ENCODE data around the gene FAM13A. TPM values are rescaled to one million over a fixed set of nuclear protein-coding genes. Genes with fewer than 3 reads are reported as not detected.

Gene FAM13A
- total and polyA plus RNA-seq, 10 of the 15 experiments (the other 5 are each of a cell fraction or from before 2014, with no cell fraction given) = 0.05 to 1.8 (median 0.27) TPM; not detected in 1

DNA sequence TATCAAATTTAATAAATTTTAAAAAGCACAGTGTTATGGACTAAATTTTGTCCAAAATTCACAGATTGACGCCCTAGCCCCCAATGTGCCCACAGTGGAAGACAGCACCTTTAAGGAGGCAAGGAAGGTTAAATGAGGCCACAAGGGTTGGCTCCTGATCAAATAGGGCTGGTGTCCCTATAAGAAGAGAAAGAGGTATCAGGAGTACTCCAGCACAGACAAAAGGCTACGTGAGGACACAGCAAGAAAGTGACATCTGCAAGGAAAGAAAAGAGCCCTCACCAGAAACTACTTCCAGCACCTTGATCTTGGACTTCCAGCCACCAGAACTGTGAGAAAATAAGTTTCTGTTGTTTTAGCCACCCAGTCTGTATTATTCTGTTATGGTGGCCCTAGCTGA, 48.8 kb downstream of the FAM13A start:
- ChIA-PET CTCF (interaction anchor here (2.7 kb wide), 1 partner anchor 14 kb away, joined by 22 read pairs; no protein-coding TSS in a partner anchor), SMC1A (ENCODE audit: uncharacterized antibody, unreplicated experiment) (interaction anchor here (0.8 to 3.7 kb wide), 7 partner anchors 9 to 199 kb away, joined by 3 to 26 read pairs (median 12); no protein-coding TSS in a partner anchor), POLR2A (no interaction called here), RAD21 (ENCODE audit: unreplicated experiment) (interaction anchor here (1.5 to 2.8 kb wide), 3 partner anchors 9 to 187 kb away, joined by 4 to 10 read pairs (median 8); no protein-coding TSS in a partner anchor)
- H3K4me3 ChIP-seq = no peak overlapping the region
- H3K27me3 ChIP-seq (replicated peaks in 1 of 2; ENCODE audit: control insufficient read depth in 2 of 2, insufficient read depth in 2 of 2, low read length in 1 of 2) = no peaks in the 10 kb centered on the region
- no peaks in the 10 kb centered on the region; a peak in 1 of 4 replicates for H3K36me3 ChIP-seq (ENCODE audit: control insufficient read depth in 2 of 2, insufficient read depth in 2 of 2, low read length in 1 of 2)
- no peaks in the 10 kb centered on the region for H3K9me3 ChIP-seq (replicated peaks; ENCODE audit: control insufficient read depth, insufficient read depth, low read length)
- no peak for DNase-seq (ENCODE audit: low read depth, low spot score)
- BruUV-seq (replicated peaks) = no TSS peak
- H2AFZ ChIP-seq (ENCODE audit: control insufficient read depth, low read depth, low read length) = no peak overlapping the region
- no peak overlapping the region for H3K27ac ChIP-seq (ENCODE audit: control insufficient read depth, insufficient read depth)
- no peak overlapping the region for H3K9ac ChIP-seq (ENCODE audit: control insufficient read depth, insufficient read depth, low read length)
- WGBS (ENCODE audit: insufficient coverage, insufficient replicate concordance, low lambda C conversion rate, missing lambda C conversion rate) = 0% methylated on average over 2 of the region's 2 CpGs
- no peak for FAIRE-seq
- H3K4me2 ChIP-seq (ENCODE audit: control insufficient read depth, insufficient read depth) = no peak overlapping the region
- no peaks in the 10 kb centered on the region for H3K4me1 ChIP-seq (ENCODE audit: control insufficient read depth, insufficient read depth, low read length)
- no peak for ATAC-seq
- no peak for TF ChIP-seq ZNF622 (IDR thresholded peaks at IDR 0.05)
- no peak for TF ChIP-seq JUND (IDR thresholded peaks at IDR 0.05; ENCODE audit: low read depth, low read length)
- no peak for TF ChIP-seq JUNB (IDR thresholded peaks at IDR 0.05)
- intact Hi-C loops (cut with micrococcal nuclease; ENCODE audit: unreplicated experiment) (no loop called here), in situ Hi-C loops (cut with MboI) (no loop called here)
- H3K79me2 ChIP-seq (ENCODE audit: control insufficient read depth, insufficient read depth, low read length) = no peaks in the 10 kb centered on the region
- no peaks in the 10 kb centered on the region for H4K20me1 ChIP-seq (ENCODE audit: control insufficient read depth, insufficient read depth)

DNA sequence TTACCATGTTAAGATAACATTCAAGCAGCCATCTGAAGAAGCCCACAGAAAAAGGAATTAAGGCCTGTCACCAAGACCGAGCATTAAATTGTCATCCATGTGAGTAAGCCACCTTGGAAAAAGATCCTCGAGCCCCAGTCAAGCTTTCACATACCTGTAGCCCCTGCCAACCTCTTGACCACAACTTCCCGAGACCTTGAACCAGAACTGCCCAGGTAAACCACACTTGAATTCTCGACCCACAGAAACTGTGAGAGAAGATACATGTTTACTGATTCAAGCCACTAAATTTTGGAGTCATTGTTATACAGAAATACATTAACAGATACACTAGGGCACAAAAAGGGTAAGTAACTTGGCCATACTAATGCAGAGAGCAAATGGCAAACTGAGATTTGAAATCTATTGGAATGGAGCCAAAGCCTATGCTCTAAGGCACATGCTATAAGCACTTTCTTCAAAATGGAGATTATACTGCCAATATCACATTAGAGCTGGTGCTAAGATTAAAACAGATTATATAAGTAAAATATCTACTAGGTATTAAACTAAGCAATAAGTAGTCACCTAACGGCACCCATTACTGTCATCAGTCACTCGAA, 49.5 kb downstream of the FAM13A start:
- FAIRE-seq = no peak
- ChIA-PET CTCF (interaction anchor here (0.5 to 2.7 kb wide), 2 partner anchors 15 to 17 kb away, joined by 3 to 22 read pairs; no protein-coding TSS in a partner anchor), RAD21 (ENCODE audit: unreplicated experiment) (interaction anchor here (2.2 to 2.8 kb wide), 2 partner anchors 16 to 186 kb away, joined by 8 to 10 read pairs; no protein-coding TSS in a partner anchor), SMC1A (ENCODE audit: uncharacterized antibody, unreplicated experiment) (interaction anchor here (1.6 to 4.5 kb wide), 4 partner anchors 8 to 190 kb away, joined by 3 to 28 read pairs (median 22); no protein-coding TSS in a partner anchor), POLR2A (no interaction called here)
- Histone ChIP-seq H3K4me1 (ENCODE audit: control insufficient read depth, insufficient read depth, low read length) (no peaks in the 10 kb centered on the region), H3K4me2 (ENCODE audit: control insufficient read depth, insufficient read depth) (no peak overlapping the region), H3K27me3 (replicated peaks in 1 of 2; ENCODE audit: control insufficient read depth in 2 of 2, insufficient read depth in 2 of 2, low read length in 1 of 2) (no peaks in the 10 kb centered on the region), H2AFZ (ENCODE audit: control insufficient read depth, low read depth, low read length) (no peak overlapping the region), H3K9ac (ENCODE audit: control insufficient read depth, insufficient read depth, low read length) (no peak overlapping the region), H3K9me3 (replicated peaks; ENCODE audit: control insufficient read depth, insufficient read depth, low read length) (no peaks in the 10 kb centered on the region), H3K27ac (ENCODE audit: control insufficient read depth, insufficient read depth) (no peak overlapping the region), H3K79me2 (ENCODE audit: control insufficient read depth, insufficient read depth, low read length) (no peaks in the 10 kb centered on the region), H4K20me1 (ENCODE audit: control insufficient read depth, insufficient read depth) (no peaks in the 10 kb centered on the region), H3K4me3 (no peak overlapping the region), H3K36me3 (ENCODE audit: control insufficient read depth in 2 of 2, insufficient read depth in 2 of 2, low read length in 1 of 2) (no peaks in the 10 kb centered on the region; a peak in 1 of 4 replicates)
- BruUV-seq (replicated peaks) = no TSS peak
- in situ Hi-C loops (cut with MboI) (no loop called here), intact Hi-C loops (cut with micrococcal nuclease; ENCODE audit: unreplicated experiment) (no loop called here)
- no peak for DNase-seq (ENCODE audit: low read depth, low spot score)
- 45% methylated on average over 6 of the region's 6 CpGs for WGBS (ENCODE audit: insufficient coverage, insufficient replicate concordance, low lambda C conversion rate, missing lambda C conversion rate)
- TF ChIP-seq, protein P1, sequence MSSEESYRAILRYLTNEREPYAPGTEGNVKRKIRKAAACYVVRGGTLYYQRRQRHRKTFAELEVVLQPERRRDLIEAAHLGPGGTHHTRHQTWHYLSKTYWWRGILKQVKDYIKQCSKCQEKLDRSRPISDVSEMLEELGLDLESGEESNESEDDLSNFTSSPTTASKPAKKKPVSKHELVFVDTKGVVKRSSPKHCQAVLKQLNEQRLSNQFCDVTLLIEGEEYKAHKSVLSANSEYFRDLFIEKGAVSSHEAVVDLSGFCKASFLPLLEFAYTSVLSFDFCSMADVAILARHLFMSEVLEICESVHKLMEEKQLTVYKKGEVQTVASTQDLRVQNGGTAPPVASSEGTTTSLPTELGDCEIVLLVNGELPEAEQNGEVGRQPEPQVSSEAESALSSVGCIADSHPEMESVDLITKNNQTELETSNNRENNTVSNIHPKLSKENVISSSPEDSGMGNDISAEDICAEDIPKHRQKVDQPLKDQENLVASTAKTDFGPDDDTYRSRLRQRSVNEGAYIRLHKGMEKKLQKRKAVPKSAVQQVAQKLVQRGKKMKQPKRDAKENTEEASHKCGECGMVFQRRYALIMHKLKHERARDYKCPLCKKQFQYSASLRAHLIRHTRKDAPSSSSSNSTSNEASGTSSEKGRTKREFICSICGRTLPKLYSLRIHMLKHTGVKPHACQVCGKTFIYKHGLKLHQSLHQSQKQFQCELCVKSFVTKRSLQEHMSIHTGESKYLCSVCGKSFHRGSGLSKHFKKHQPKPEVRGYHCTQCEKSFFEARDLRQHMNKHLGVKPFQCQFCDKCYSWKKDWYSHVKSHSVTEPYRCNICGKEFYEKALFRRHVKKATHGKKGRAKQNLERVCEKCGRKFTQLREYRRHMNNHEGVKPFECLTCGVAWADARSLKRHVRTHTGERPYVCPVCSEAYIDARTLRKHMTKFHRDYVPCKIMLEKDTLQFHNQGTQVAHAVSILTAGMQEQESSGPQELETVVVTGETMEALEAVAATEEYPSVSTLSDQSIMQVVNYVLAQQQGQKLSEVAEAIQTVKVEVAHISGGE (CRISPR knock-in tag; IDR thresholded peaks at IDR 0.05) = no peak
- TF ChIP-seq, protein P2, sequence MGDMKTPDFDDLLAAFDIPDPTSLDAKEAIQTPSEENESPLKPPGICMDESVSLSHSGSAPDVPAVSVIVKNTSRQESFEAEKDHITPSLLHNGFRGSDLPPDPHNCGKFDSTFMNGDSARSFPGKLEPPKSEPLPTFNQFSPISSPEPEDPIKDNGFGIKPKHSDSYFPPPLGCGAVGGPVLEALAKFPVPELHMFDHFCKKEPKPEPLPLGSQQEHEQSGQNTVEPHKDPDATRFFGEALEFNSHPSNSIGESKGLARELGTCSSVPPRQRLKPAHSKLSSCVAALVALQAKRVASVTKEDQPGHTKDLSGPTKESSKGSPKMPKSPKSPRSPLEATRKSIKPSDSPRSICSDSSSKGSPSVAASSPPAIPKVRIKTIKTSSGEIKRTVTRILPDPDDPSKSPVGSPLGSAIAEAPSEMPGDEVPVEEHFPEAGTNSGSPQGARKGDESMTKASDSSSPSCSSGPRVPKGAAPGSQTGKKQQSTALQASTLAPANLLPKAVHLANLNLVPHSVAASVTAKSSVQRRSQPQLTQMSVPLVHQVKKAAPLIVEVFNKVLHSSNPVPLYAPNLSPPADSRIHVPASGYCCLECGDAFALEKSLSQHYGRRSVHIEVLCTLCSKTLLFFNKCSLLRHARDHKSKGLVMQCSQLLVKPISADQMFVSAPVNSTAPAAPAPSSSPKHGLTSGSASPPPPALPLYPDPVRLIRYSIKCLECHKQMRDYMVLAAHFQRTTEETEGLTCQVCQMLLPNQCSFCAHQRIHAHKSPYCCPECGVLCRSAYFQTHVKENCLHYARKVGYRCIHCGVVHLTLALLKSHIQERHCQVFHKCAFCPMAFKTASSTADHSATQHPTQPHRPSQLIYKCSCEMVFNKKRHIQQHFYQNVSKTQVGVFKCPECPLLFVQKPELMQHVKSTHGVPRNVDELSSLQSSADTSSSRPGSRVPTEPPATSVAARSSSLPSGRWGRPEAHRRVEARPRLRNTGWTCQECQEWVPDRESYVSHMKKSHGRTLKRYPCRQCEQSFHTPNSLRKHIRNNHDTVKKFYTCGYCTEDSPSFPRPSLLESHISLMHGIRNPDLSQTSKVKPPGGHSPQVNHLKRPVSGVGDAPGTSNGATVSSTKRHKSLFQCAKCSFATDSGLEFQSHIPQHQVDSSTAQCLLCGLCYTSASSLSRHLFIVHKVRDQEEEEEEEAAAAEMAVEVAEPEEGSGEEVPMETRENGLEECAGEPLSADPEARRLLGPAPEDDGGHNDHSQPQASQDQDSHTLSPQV (IDR thresholded peaks at IDR 0.05) = 0 out of 2 replicates have a peak, but pooled peaks have one; percentile 33
- no peak for ATAC-seq

Measured in GM12878 (cell line).